Activated T-cell treated with anti-CD3 and anti-CD28 coated beads for 48 hours (primary cell): ENCODE measurements around the gene ZNF716.
"Not testable (repeated sequence)": the region's sequence is repeated elsewhere in the genome, so short reads cannot be mapped to it uniquely, and the experiment has no call there.

ENCODE experiments used
- DNase-seq: peaks from one replicate; pipeline ENCODE4 v3.0.0-alpha.2; 2020; ENCODE audit warnings: low read depth

Gene ZNF716

GRCh38 chr7:57426629-57427003 lies 23.4 kb upstream of the ZNF716 start:
- DNase-seq = no peak

- DNase-seq = no peak
Observed at GRCh38 chr7:57427146-57427545, 22.8 kb upstream of the ZNF716 start.

GRCh38 chr7:57427594-57427993 lies 22.4 kb upstream of the ZNF716 start:
- no peak for DNase-seq

- DNase-seq = no peak
Observed at GRCh38 chr7:57432583-57432982, 17.4 kb upstream of the ZNF716 start.

GRCh38 chr7:57437581-57437980 lies 12.4 kb upstream of the ZNF716 start:
- DNase-seq = no peak

GRCh38 chr7:57438244-57438643 lies 11.7 kb upstream of the ZNF716 start:
- DNase-seq = no peak

- DNase-seq = no peak
Observed at GRCh38 chr7:57443567-57443966, 6.4 kb upstream of the ZNF716 start.

- DNase-seq = not testable (repeated sequence)
Observed at GRCh38 chr7:57469186-57469828, 19.3 kb downstream of the ZNF716 start.

GRCh38 chr7:57480304-57480703 lies 30.3 kb downstream of the ZNF716 start:
- DNase-seq = not testable (repeated sequence)

- not testable (repeated sequence) for DNase-seq
Observed at GRCh38 chr7:57485022-57485421, 35.0 kb downstream of the ZNF716 start.

- DNase-seq = no peak
Observed at GRCh38 chr7:57487957-57488356, 38.0 kb downstream of the ZNF716 start.

- not testable (repeated sequence) for DNase-seq
Observed at GRCh38 chr7:57495111-57495510, 45.1 kb downstream of the ZNF716 start.

- DNase-seq = no peak
Observed at GRCh38 chr7:57496395-57496794, 46.4 kb downstream of the ZNF716 start.

GRCh38 chr7:57505176-57505575 lies 55.2 kb downstream of the ZNF716 start:
- no peak for DNase-seq
